HG03378 (cell line): ENCODE data around the gene JAZF1.
"Not testable (repeated sequence)": the region's sequence is repeated elsewhere in the genome, so short reads cannot be mapped to it uniquely, and the experiment has no call there.

Source experiments
- ATAC-seq: cut with Tn5 transposase; IDR thresholded peaks from one replicate; pipeline ENCODE4 v1.9.1; 2021; ENCODE audit warnings: mild to moderate bottlenecking, moderate library complexity; ENCODE audit not compliant: unreplicated experiment

The JAZF1 gene

GRCh38 chr7:27863880-27864279 lies 316.7 kb downstream of the JAZF1 start:
- no peak for ATAC-seq

GRCh38 chr7:27861747-27862146 lies 318.8 kb downstream of the JAZF1 start:
- no peak for ATAC-seq

GRCh38 chr7:27860800-27861199 lies 319.8 kb downstream of the JAZF1 start:
- ATAC-seq: no peak

- ATAC-seq: not testable (repeated sequence)
Measured at GRCh38 chr7:27856703-27857485, 323.7 kb downstream of the JAZF1 start.

DNA sequence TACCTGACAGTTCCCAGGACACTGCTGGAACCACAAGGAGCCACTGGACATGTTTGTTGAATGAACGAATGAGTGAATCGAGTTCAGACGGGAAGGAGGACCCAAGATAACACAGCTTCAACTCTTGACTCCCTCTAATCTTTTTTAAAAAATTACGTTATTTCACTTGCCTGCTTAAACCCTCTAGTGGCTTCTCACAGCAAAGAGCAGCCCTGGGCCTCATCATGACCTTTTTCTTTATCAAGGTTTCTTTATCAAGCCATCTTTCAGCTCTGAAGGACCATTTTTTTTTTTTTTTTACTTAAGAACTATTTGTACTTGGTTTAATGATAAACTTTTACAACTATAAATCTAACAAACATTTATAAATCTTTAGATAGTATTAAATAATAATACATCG lies 330.1 kb downstream of the JAZF1 start:
- no peak for ATAC-seq

DNA sequence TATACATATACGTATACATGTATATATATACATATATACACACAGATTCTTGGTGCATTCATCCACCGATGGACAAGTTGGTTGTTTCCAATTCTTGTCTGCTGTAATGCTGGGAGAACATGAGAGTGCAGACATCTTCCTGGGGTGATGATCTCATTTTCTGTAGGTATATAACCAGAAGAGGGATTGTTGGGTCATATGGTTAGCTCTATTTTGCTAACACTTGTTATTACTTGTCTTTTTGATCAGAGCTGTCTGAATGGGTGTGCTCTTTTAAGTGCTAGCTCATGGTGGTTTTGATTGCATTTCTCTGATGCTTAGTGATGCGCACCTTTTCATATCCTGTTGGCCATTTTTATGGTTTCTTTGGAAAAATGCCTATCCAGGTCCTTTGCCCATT lies 334.2 kb downstream of the JAZF1 start:
- no peak for ATAC-seq

DNA sequence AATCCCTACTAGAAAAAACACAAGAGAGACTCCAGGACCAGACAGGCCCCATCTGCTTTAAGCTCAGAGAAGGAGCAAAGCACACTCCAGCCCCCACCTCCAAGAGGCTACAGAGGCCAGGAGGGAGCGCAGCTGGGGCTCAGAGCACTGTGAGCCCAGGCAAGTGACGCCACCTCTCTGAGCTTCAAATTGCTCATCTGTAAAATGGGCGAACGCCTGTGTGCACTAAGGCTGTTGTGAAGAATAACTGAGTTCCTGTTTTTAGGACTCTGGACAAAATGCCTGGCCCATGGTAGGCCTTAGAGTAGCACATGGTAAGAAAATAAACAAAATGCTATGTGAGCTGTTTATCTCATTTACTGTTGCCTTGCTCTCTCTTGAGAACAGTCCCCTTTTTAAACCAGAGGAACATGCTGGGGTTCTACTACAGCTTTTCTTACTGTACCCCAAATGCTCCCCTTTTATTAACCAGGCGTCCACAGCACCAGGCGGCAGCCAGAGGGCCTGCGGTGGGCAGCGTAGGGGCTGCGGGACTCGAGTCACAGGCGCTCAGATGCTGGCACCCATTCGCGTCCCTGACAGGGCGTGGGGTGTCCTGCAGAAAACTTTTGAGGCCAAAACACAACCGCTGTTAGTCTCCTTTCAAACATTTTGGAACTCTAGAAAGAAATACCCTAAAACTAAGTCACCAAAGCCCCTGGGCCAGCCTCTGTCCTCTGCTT lies 336.9 kb downstream of the JAZF1 start:
- no peak for ATAC-seq

DNA sequence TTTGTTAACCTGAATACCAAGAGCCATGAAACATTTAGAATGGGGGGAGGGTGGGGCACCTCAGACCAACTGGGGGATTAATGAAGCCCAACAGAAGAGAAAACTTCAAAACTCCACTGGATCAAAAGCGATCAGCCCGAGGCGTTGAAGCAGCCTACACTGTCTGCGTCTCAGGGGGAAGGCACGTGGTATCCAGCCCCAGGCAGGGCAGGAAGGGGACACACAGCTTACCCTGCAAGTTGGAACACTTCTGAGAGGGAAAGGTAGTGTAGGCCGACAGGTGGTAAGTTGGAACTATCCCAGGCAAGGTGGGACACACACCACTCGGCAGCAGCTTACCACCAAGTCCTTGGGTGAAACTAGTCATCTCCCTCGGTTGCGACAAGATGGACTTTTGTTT lies 337.7 kb downstream of the JAZF1 start:
- ATAC-seq: no peak

DNA sequence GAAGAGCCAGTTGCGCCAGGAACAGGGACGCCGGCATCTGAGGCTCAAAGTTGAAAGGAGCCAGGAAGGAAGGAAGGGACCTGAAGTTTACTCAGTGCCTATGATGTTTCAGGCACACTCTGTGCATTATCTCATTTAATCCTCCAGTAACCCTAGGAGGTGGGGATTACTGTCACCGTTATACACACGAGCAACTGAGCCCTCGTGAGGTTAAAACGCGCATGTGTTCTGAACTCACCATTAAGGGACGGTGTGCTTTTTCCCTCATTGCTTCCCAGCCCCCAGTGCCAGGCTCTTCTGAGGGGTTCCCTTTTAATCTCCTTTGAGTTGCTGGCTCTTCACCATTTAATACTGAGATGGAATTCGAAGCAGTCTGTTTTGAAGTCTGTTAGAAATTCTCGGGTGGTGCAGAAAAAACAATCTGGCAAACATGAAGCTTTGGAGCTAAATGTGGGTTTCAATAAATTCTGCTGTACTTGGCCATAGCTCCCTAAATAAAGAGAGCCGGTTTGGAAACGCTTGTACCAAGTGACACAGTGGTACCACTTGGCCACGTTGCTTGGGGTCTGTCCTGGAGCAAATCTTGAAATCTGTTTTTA lies 338.4 kb downstream of the JAZF1 start:
- no peak for ATAC-seq

- ATAC-seq: no peak
Measured at GRCh38 chr7:27840760-27841364, 339.7 kb downstream of the JAZF1 start.

GRCh38 chr7:27840313-27840712 lies 340.3 kb downstream of the JAZF1 start:
- no peak for ATAC-seq

DNA sequence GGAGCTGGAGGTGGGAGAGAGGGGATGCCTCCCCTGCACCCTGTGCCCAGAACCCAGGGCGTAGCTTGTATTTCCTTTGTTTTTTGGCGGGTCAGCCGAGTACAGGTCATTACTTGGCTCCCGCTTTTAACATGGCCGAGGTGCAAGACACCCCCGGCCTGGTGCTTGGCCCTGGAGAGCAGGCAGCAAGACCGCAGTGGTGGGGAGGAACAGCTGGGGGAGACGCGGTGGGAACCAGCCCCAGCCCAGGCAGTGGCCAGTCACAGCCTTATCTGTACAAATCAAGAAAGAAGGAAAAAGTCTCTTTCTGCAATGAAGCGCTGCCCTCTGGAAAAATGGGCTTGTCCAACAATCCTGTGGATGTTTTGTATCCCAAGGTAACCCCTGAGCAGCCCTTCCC lies 341.5 kb downstream of the JAZF1 start:
- ATAC-seq: no peak

GRCh38 chr7:27836536-27836935 lies 344.1 kb downstream of the JAZF1 start:
- no peak for ATAC-seq

GRCh38 chr7:27835376-27835775 lies 345.2 kb downstream of the JAZF1 start:
- no peak for ATAC-seq

DNA sequence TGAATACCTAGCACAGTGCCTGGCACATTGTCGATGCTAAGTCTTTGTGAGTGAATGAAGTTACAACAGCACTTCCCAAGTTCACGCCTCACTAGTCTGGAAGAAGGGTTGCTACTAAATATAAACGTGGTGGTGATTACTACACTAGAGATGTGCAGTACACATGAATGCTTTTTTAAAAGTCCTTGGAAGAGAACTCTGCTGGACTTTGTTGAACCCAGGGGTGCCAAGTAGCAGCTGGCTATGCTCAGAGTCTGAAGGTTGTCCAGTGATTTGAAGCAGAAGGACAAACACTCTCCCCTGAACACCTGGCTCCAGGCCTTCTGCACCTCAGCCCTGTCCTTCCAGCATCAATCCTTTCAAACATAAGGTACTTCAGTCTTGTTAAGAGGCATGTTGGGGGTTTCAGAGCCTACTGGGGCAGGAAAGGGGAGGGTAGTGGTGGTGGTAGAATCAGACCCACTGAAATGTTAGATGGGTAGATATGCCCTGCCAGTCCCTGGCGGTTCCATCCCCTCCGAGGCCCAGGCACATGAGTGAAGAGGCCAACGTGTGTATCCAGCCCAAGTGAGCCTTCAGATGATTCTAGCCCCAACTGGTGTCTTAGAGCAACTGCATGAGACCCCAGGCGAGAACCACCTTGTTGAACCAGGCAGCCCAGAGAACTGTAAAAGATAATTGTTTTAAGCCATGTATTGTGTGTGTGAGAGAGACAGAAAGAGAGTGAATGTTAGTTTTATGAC lies 346.2 kb downstream of the JAZF1 start:
- ATAC-seq: no peak

DNA sequence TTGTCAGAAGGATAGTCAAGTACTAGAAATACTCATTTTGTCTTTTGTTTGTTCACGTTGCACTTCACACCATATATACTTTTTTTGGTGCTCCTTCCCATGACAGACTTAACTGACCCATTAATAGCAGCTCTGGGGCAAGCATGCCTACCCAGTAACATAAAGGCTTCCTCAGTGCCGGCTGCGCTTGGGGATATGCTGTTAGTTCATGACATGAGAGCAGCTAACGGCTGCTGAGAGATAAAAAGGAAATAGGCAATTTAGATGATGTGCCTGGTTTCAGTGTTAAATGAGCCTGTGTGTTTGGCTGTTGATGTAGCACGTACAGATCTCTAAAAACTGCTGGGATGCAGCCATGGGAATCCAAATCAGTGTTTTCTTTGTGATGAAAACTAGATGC lies 354.2 kb downstream of the JAZF1 start:
- no peak for ATAC-seq

DNA sequence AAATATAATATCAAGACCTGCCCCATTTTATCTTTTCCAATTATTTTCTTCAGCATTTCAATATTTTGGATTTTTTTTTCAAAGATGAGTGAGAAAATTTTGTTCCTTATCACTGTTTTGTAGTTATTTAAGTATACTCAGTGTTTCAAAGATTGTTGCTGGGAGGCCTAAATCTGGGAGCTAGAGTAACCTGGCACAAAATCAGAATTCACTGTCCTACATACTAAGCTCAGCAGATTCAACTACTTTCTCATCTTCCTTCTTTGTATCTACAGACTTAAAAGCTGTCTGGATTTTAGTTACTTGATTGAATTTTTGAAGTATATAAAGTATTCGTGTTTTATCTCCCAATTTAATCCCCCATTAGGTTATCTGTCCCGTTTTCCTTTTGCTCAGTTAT lies 354.7 kb downstream of the JAZF1 start:
- no peak for ATAC-seq

DNA sequence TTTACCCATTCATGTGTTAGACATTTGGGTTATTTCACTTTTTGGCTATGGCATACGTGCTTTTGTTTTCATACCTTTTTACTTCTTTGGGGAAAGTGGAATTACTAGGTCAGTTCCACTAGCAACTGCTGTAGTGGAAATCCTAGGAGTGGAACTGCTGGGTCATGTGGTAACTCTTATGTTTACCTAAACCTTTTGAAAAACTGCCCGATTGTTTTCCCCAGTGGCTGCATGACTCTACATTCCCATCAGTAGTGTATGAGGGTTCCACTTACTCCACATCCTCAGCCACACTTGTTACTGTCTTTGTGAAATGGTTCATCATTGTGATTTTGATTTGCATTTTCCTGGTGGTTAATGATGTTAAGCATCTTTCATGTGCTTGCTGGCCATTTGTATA lies 358.4 kb downstream of the JAZF1 start:
- ATAC-seq: no peak

- ATAC-seq: no peak
Measured at GRCh38 chr7:27812706-27813105, 367.9 kb downstream of the JAZF1 start.

DNA sequence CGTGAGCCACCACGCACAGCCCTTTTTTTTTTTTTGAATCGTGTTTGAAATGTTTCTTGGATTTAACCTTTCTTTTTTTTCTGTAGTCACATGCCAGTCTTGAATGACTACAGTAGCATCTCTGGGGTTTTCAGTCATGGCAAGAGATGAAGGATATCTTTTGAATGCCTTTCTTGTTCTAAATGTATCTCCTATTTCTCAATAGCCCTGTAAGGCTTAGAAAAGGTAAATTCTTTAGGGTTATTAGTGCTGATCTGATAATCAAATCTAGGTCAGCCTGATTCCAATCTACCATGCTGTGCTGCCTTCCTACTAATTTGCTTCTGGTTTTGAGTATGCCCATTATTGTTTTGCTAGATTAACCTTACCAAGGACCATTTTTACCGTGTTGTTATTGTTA lies 370.4 kb downstream of the JAZF1 start:
- ATAC-seq: no peak

DNA sequence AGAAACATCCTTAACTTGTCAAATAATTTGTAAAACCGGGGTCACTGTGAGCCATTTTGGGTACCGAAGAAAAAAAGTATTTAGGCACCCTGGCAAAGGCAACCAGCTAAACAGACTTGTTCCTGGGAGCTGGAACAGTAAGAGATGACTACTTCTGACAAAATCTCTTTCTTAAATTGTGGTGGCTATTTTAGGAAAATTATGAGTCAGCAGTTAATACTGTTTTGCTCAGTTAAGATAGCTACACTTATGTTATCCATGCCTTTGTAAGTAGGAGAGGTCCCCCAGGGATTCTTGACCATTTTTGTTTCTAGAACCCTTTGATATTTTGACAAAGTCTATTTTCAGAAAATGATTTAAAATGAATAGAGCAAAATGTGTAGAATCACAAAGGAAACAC lies 372.0 kb downstream of the JAZF1 start:
- ATAC-seq: no peak
